ENCODE measurements around the gene RYR3.
"Not testable (repeated sequence)": the region's sequence is repeated elsewhere in the genome, so short reads cannot be mapped to it uniquely, and the experiment has no call there.

RYR3 gene

GRCh38 chr15:33592864-33593263, 282.1 kb downstream of the RYR3 start:
- no peaks in the 10 kb centered on the region for H3K9me3 ChIP-seq (ENCODE audit: severe bottlenecking)
- no peak overlapping the region for H3K4me3 ChIP-seq (ENCODE audit: severe bottlenecking)
- no peak for TF ChIP-seq CTCF (IDR thresholded peaks at IDR 0.05; ENCODE audit: poor library complexity, severe bottlenecking)
- no peak overlapping the region for H3K27ac ChIP-seq (ENCODE audit: poor library complexity, severe bottlenecking)
- H3K27me3 ChIP-seq (ENCODE audit: insufficient read depth, poor library complexity, severe bottlenecking), result peaks cover 39% of the 10 kb centered on the region
- DNase-seq (ENCODE audit: low spot score) (no peak), ATAC-seq (ENCODE audit: low read depth) (no peak)
- H3K4me1 ChIP-seq (ENCODE audit: insufficient read depth, poor library complexity, severe bottlenecking), result no peaks in the 10 kb centered on the region
- no peaks in the 10 kb centered on the region for H3K36me3 ChIP-seq (ENCODE audit: low read depth)

GRCh38 chr15:33598382-33598781, 287.6 kb downstream of the RYR3 start:
- not testable (repeated sequence) for H3K36me3 ChIP-seq (ENCODE audit: low read depth); H3K4me3 ChIP-seq (ENCODE audit: severe bottlenecking); ATAC-seq (ENCODE audit: low read depth)

GRCh38 chr15:33600212-33600611, 289.4 kb downstream of the RYR3 start:
- Histone ChIP-seq H3K9me3 (ENCODE audit: severe bottlenecking) (no peaks in the 10 kb centered on the region), H3K27me3 (ENCODE audit: insufficient read depth, poor library complexity, severe bottlenecking) (peaks cover 18% of the 10 kb centered on the region), H3K27ac (ENCODE audit: poor library complexity, severe bottlenecking) (no peak overlapping the region), H3K36me3 (ENCODE audit: low read depth) (no peaks in the 10 kb centered on the region), H3K4me1 (ENCODE audit: insufficient read depth, poor library complexity, severe bottlenecking) (no peaks in the 10 kb centered on the region), H3K4me3 (ENCODE audit: severe bottlenecking) (no peak overlapping the region)
- no peak for TF ChIP-seq CTCF (IDR thresholded peaks at IDR 0.05; ENCODE audit: poor library complexity, severe bottlenecking)
- ATAC-seq (ENCODE audit: low read depth) (0 out of 3 replicates have a peak, but pooled peaks have one; percentile 15), DNase-seq (ENCODE audit: low spot score) (no peak)

More at GRCh38 chr15:33598382-33598781, 287.6 kb downstream of the RYR3 start:
- peaks cover 34% of the 10 kb centered on the region for H3K27me3 ChIP-seq (ENCODE audit: insufficient read depth, poor library complexity, severe bottlenecking)
- not testable (repeated sequence) for DNase-seq (ENCODE audit: low spot score); H3K9me3 ChIP-seq (ENCODE audit: severe bottlenecking); H3K4me1 ChIP-seq (ENCODE audit: insufficient read depth, poor library complexity, severe bottlenecking); H3K27ac ChIP-seq (ENCODE audit: poor library complexity, severe bottlenecking)

GRCh38 chr15:33601461-33601860, 290.7 kb downstream of the RYR3 start:
- Histone ChIP-seq H3K4me1 (ENCODE audit: insufficient read depth, poor library complexity, severe bottlenecking) (no peaks in the 10 kb centered on the region), H3K27me3 (ENCODE audit: insufficient read depth, poor library complexity, severe bottlenecking) (peaks cover 7% of the 10 kb centered on the region), H3K27ac (ENCODE audit: poor library complexity, severe bottlenecking) (no peak overlapping the region), H3K4me3 (ENCODE audit: severe bottlenecking) (no peak overlapping the region), H3K36me3 (ENCODE audit: low read depth) (no peaks in the 10 kb centered on the region), H3K9me3 (ENCODE audit: severe bottlenecking) (no peaks in the 10 kb centered on the region)
- DNase-seq (ENCODE audit: low spot score), result no peak
- ATAC-seq (ENCODE audit: low read depth), result no peak
- TF ChIP-seq CTCF (IDR thresholded peaks at IDR 0.05; ENCODE audit: poor library complexity, severe bottlenecking), result no peak

- no peaks in the 10 kb centered on the region for H3K9me3 ChIP-seq (ENCODE audit: severe bottlenecking)
- no peaks in the 10 kb centered on the region for H3K27me3 ChIP-seq (ENCODE audit: insufficient read depth, poor library complexity, severe bottlenecking)
- no peak overlapping the region for H3K4me3 ChIP-seq (ENCODE audit: severe bottlenecking)
- H3K4me1 ChIP-seq (ENCODE audit: insufficient read depth, poor library complexity, severe bottlenecking), result no peaks in the 10 kb centered on the region
- ATAC-seq (ENCODE audit: low read depth) (no peak), DNase-seq (ENCODE audit: low spot score) (no peak)
- peak; percentile 53 for TF ChIP-seq CTCF (IDR thresholded peaks at IDR 0.05; ENCODE audit: poor library complexity, severe bottlenecking)
- no peaks in the 10 kb centered on the region for H3K36me3 ChIP-seq (ENCODE audit: low read depth)
- no peak overlapping the region for H3K27ac ChIP-seq (ENCODE audit: poor library complexity, severe bottlenecking)
Observed at GRCh38 chr15:33608714-33609113, 297.9 kb downstream of the RYR3 start.
